Smooth muscle cell of the umbilical artery (primary cell): Measurements from ENCODE around the gene CCDC88B. TPM values are rescaled to one million over a fixed set of nuclear protein-coding genes. Genes with fewer than 3 reads are reported as not detected.

Experiments
- total RNA-seq: library from RNA; depleted of rRNA; stranded (reverse); fragments of >200 nt; gene quantifications from 2 replicates; pipeline ENCODE4 v1.2.3, GENCODE V29; 2014

CCDC88B gene
- total RNA-seq, result 1.3 and 1.5 TPM in 2 replicates

GRCh38 chr11:64339754-64340408 is at the start of gene CCDC88B:
Gene CCDC88B (plus strand): TSS chr11:64340204. CDS start chr11:64340267, 63 bp downstream.

GRCh38 chr11:64291262-64291751 is 48.7 kb upstream of the CCDC88B start, which contains the start of gene KCNK4:
Gene KCNK4 (plus strand): TSS chr11:64291302. CDS start chr11:64293019, 1,717 bp downstream.

GRCh38 chr11:64299847-64300648 is 40.0 kb upstream of the CCDC88B start, which contains the start of gene CATSPERZ:
Gene CATSPERZ (plus strand): TSS chr11:64300358. CDS start chr11:64300411, 53 bp downstream.

GRCh38 chr11:64305075-64305690 is 34.8 kb upstream of the CCDC88B start, which contains the start of gene ESRRA:
Gene ESRRA (plus strand): TSS chr11:64305524. CDS start chr11:64307180, 1,656 bp downstream.

GRCh38 chr11:64317325-64317960 is 22.6 kb upstream of the CCDC88B start, which contains the start of gene TRMT112:
Gene TRMT112 (minus strand): TSS chr11:64317559. CDS start chr11:64317526, 33 bp downstream.

GRCh38 chr11:64317961-64318765 is 21.8 kb upstream of the CCDC88B start, which contains the start of gene PRDX5:
Gene PRDX5 (plus strand): TSS chr11:64318121. CDS start chr11:64318216, 95 bp downstream.

GRCh38 chr11:64358907-64359711 is 19.1 kb downstream of the CCDC88B start, which contains the start of gene RPS6KA4:
Gene RPS6KA4 (plus strand): TSS chr11:64359162. CDS start chr11:64359236, 74 bp downstream.

Other genes starting within 250 kb of the CCDC88B start
- gene MACROD1, start 174.1 kb upstream of the CCDC88B start, total RNA-seq, result 9.8 and 15.1 TPM in 2 replicates
- gene STIP1, start 154.0 kb upstream of the CCDC88B start, total RNA-seq, result 90.0 and 203 TPM in 2 replicates
- gene FERMT3, start 133.5 kb upstream of the CCDC88B start, total RNA-seq, result 0.30 and 1.7 TPM in 2 replicates
- 27.6 and 29.4 TPM in 2 replicates for gene TRPT1, start 114.0 kb upstream of the CCDC88B start, total RNA-seq
- gene NUDT22, start 113.9 kb upstream of the CCDC88B start, total RNA-seq, result 45.1 and 49.0 TPM in 2 replicates
- 10.8 and 13.7 TPM in 2 replicates for gene DNAJC4, start 109.7 kb upstream of the CCDC88B start, total RNA-seq
- gene VEGFB, start 105.6 kb upstream of the CCDC88B start, total RNA-seq, result 28.2 and 32.9 TPM in 2 replicates
- gene FKBP2, start 99.1 kb upstream of the CCDC88B start, total RNA-seq, result 53.1 and 63.8 TPM in 2 replicates
- gene PPP1R14B, start 93.3 kb upstream of the CCDC88B start, total RNA-seq, result 175 and 215 TPM in 2 replicates
- gene PLCB3, start 88.7 kb upstream of the CCDC88B start, total RNA-seq, result 29.4 and 53.7 TPM in 2 replicates
- gene BAD, start 55.5 kb upstream of the CCDC88B start, total RNA-seq, result 31.4 and 48.1 TPM in 2 replicates
- gene GPR137, start 54.4 kb upstream of the CCDC88B start, total RNA-seq, result 9.2 and 11.9 TPM in 2 replicates
- not detected in 2 replicates for gene KCNK4, start 48.9 kb upstream of the CCDC88B start, total RNA-seq
- gene CATSPERZ, start 39.8 kb upstream of the CCDC88B start, total RNA-seq, result 0.28 TPM in 1 of 2 replicates, not detected in the other
- 24.1 and 28.5 TPM in 2 replicates for gene ESRRA, start 34.7 kb upstream of the CCDC88B start, total RNA-seq
- 157 and 327 TPM in 2 replicates for gene TRMT112, start 22.6 kb upstream of the CCDC88B start, total RNA-seq
- gene PRDX5, start 22.1 kb upstream of the CCDC88B start, total RNA-seq, result 173 and 330 TPM in 2 replicates
- gene RPS6KA4, start 19.0 kb downstream of the CCDC88B start, total RNA-seq, result 24.1 and 45.3 TPM in 2 replicates
- 0.05 TPM in 1 of 2 replicates, not detected in the other for gene SLC22A11, start 215.7 kb downstream of the CCDC88B start, total RNA-seq